Measurements from ENCODE around the gene WDR33.

The WDR33 gene

DNA sequence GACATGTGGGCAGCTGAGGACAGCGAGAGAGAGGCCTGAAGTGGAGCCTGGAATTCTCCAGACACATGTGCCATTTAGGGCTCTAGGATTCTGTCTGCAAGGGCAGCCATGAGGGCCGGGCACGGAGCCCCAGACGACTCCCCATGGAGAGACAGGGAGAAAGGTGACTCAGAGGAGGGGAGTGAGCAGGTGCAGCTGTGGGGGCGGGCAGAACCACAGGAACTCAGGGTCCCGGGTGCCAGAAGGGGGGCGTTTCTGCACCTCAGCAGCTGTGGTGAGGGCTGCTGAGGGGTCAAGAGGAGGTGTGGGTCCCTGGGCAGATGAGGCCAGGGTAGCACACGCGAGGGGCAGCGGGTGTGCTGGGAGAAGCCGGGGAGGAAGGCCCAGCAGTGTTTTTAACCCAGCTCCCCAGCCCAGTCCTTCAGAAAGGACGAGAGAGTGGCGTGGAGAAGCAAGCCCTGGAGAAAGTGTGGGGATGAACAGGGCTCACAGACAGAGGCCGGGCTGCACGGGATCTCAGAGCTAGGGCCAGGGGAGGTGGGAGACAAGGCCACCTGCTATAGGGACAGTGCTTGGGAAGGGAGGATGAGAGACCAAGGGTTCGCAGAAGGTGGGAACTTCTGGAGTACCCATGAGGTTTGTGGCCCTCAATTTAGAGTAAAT is 157.4 kb downstream of the WDR33 start:
- DNase-seq: no peak

DNA sequence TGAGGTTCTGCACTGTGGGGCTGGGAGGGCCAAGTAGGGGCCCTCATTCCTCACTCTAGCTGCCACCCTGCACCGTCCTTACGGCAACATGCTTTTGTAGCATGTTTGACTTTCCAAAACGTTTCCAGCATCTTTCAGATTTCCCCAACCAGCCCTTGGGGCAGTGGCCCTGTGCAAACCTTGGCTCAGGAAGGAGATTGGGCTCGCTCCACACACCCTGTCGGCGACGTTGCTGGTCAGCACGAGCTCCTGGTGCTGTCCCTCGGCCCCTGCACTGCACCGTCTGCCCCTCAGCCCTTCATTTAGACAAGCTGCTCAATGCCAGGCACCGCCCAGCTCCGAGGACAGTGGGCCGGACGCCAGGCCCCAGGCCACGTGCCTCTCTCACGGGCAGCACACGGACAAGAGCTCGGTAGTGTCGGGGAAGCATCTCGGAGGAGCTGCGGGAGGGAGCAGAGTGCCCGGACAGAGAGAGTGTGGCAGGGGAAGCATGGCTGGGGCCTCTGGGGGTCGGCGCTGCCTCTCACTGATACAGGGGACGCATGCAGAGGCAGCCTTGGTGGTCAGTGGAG is 158.1 kb downstream of the WDR33 start:
- no peak for DNase-seq

DNA sequence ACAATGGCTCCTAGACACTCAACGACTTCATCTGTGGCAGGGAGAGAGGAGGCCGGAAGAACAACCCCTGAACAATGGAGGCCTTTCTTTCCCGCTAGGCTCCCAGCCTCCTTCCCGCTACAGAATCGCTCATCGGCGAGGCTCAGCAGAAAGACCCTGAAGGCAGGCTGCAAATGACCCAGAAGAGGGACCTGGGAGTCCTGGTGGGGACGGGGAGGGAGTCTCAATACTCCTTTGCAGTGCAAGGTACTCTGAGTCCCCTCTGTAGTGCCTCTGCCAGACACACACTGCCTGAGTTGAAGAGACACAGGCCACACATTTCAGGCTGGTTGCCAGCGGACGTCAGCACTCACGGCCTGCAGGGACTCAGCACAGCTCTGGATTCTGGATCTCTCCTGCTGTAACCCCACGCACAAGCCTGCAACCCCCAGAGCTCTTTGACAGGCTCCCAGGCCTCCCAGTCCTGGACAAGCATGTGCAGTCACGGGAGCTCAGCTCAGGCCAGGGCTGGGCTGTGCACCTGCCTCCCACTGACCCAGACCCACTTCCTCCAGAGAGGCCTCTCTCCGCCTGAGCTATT is 158.9 kb downstream of the WDR33 start:
- no peak for DNase-seq

DNA sequence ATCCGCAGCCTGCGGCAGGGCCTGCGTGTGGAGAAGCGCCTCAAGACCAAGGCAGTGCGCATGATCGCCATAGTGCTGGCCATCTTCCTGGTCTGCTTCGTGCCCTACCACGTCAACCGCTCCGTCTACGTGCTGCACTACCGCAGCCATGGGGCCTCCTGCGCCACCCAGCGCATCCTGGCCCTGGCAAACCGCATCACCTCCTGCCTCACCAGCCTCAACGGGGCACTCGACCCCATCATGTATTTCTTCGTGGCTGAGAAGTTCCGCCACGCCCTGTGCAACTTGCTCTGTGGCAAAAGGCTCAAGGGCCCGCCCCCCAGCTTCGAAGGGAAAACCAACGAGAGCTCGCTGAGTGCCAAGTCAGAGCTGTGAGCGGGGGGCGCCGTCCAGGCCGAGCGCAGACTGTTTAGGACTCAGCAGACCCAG is 159.6 kb downstream of the WDR33 start:
- DNase-seq: no peak
